SK-N-SH (cell line): ENCODE measurements around the gene ARHGAP26. TPM values are rescaled to one million over a fixed set of nuclear protein-coding genes. Genes with fewer than 3 reads are reported as not detected.

ENCODE experiments used
- CTCF ChIA-PET: fragments of 300-600, 350-600 bp; formaldehyde crosslinking; extraction: SDS; loops from one replicate; lab custom pipeline; 2021; lab: Yijun Ruan, JAX
- POLR2A ChIA-PET: fragments of 350-600 bp; sonication (Branson Sonifier 250); formaldehyde crosslinking; extraction: SDS; loops from one replicate; lab custom pipeline; 2020; ENCODE audit warnings: antibody characterized with exemption, inconsistent platforms; lab: Yijun Ruan, JAX
- DNase-seq: peaks from one replicate; pipeline ENCODE4 v3.0.0; 2012
- H2AFZ ChIP-seq: fragments of 200-600 bp; sonication (generic); 2 replicates; pipeline ENCODE4 v1.8.1; 2016; ENCODE audit warnings: antibody characterized with exemption, mild to moderate bottlenecking, low read depth
- H3F3A ChIP-seq: fragments of 200-600 bp; sonication (generic); replicated peaks from 2 replicates; pipeline ENCODE3; 2016; ENCODE audit warnings: antibody characterized with exemption, mild to moderate bottlenecking; ENCODE audit not compliant: insufficient read depth
- H3K27ac ChIP-seq, 2 experiments: fragments of 200-500 bp in 1 of 2; fragments of 200-600 bp in 1 of 2; sonication (Bioruptor generic) in 1 of 2; sonication (generic), shearing (Covaris generic) in 1 of 2; 2 replicates each; pipeline versions ENCODE4 v1.5.1 to v1.6.1; 2014 to 2016; ENCODE audit warnings: low read depth in 2 of 2, inconsistent platforms in 1 of 2, low read length in 1 of 2, mild to moderate bottlenecking in 1 of 2, mixed read lengths in 1 of 2
- H3K27me3 ChIP-seq: fragments of 200-600 bp; sonication (generic), shearing (Covaris generic); 2 replicates; pipeline ENCODE4 v1.6.1; 2016; ENCODE audit warnings: mixed run types; ENCODE audit not compliant: insufficient read depth
- H3K36me3 ChIP-seq, 2 experiments: fragments of 200-500 bp in 1 of 2; fragments of 200-600 bp in 1 of 2; sonication (Bioruptor generic) in 1 of 2; sonication (generic) in 1 of 2; replicated peaks in 1 of 2; 2 replicates each; pipeline versions ENCODE3 to v1.5.1; 2014 to 2016; ENCODE audit warnings: low read length in 1 of 2, mild to moderate bottlenecking in 1 of 2; ENCODE audit not compliant: insufficient read depth in 2 of 2, control insufficient read depth in 1 of 2
- H3K4me1 ChIP-seq, 2 experiments: fragments of 200-500 bp in 1 of 2; fragments of 200-600 bp in 1 of 2; sonication (Bioruptor generic) in 1 of 2; sonication (generic), shearing (Covaris generic) in 1 of 2; 2 replicates each; pipeline versions ENCODE4 v1.5.1 to v1.6.1; 2014 to 2016; ENCODE audit warnings: low read depth in 1 of 2, low read length in 1 of 2, mixed run types in 1 of 2; ENCODE audit not compliant: insufficient read depth in 2 of 2, control insufficient read depth in 1 of 2
- H3K4me2 ChIP-seq: fragments of 200-600 bp; sonication (generic), shearing (Covaris generic); 2 replicates; pipeline ENCODE4 v1.6.1; 2017; ENCODE audit warnings: mixed run types
- H3K4me3 ChIP-seq, 2 experiments: fragments of 200-500 bp in 1 of 2; fragments of 200-600 bp in 1 of 2; sonication (Bioruptor generic) in 1 of 2; sonication (generic), shearing (Covaris generic) in 1 of 2; 2 replicates each; pipeline versions ENCODE4 v1.5.1 to v1.8.1; 2014 to 2016; ENCODE audit warnings: low read depth in 2 of 2, inconsistent platforms in 1 of 2, low read length in 1 of 2, mild to moderate bottlenecking in 1 of 2, mixed read lengths in 1 of 2, moderate library complexity in 1 of 2
- H3K79me2 ChIP-seq: fragments of 200-600 bp; sonication (generic); 2 replicates; pipeline ENCODE4 v1.8.1; 2017; ENCODE audit warnings: mild to moderate bottlenecking; ENCODE audit not compliant: insufficient read depth
- H3K9ac ChIP-seq: fragments of 200-600 bp; sonication (generic); 2 replicates; pipeline ENCODE4 v1.6.1; 2017; ENCODE audit warnings: mixed run types
- H3K9me2 ChIP-seq: fragments of 200-600 bp; sonication (generic); 2 replicates; pipeline ENCODE4 v1.6.1; 2017; ENCODE audit warnings: mixed run types
- H3K9me3 ChIP-seq: fragments of 200-600 bp; sonication (generic); 2 replicates; pipeline ENCODE4 v1.6.1; 2017; ENCODE audit warnings: mixed run types, mild to moderate bottlenecking, moderate library complexity
- H4K20me1 ChIP-seq: fragments of 200-600 bp; sonication (generic); 2 replicates; pipeline ENCODE4 v1.6.1; 2017; ENCODE audit warnings: mild to moderate bottlenecking, mixed run types; ENCODE audit not compliant: insufficient read depth
- EP300 ChIP-seq, 2 experiments: IDR thresholded peaks; 2 replicates each; pipeline versions ENCODE4 v1.4.0 to v1.6.1; 2012; ENCODE audit warnings: borderline replicate concordance in 1 of 2, low read depth in 1 of 2, low read length in 1 of 2
- FOSL2 ChIP-seq: IDR thresholded peaks from 2 replicates; pipeline ENCODE4 v1.4.0; 2012; ENCODE audit warnings: low read depth, mild to moderate bottlenecking, moderate library complexity, borderline replicate concordance
- FOXM1 ChIP-seq: IDR thresholded peaks from 2 replicates; pipeline ENCODE4 v1.4.0; 2012; ENCODE audit warnings: low read depth, mild to moderate bottlenecking
- JUND ChIP-seq: IDR thresholded peaks from 2 replicates; pipeline ENCODE4 v1.4.0; 2012
- NFIC ChIP-seq: IDR thresholded peaks from 2 replicates; pipeline ENCODE4 v1.4.0; 2012; ENCODE audit warnings: borderline replicate concordance
- POLR2AphosphoS5 ChIP-seq: IDR thresholded peaks from 2 replicates; pipeline ENCODE4 v1.6.1; 2012; ENCODE audit warnings: low read depth, low read length
- RAD21 ChIP-seq: IDR thresholded peaks from 2 replicates; pipeline ENCODE4 v1.6.1; 2012; ENCODE audit warnings: mild to moderate bottlenecking, low read length
- RCOR1 ChIP-seq: fragments of 150-350 bp; IDR thresholded peaks from 2 replicates; pipeline ENCODE4 v1.6.1; 2017; ENCODE audit warnings: antibody characterized with exemption, low read length
- RXRA ChIP-seq: IDR thresholded peaks from 2 replicates; pipeline ENCODE4 v1.4.0; 2012; ENCODE audit warnings: low read depth, mild to moderate bottlenecking, borderline replicate concordance
- SIN3A ChIP-seq: IDR thresholded peaks from 2 replicates; pipeline ENCODE4 v1.6.1; 2012; ENCODE audit warnings: low read depth, mild to moderate bottlenecking, low read length, moderate library complexity, borderline replicate concordance
- SMC3 ChIP-seq: IDR thresholded peaks from 2 replicates; pipeline ENCODE4 v1.6.1; 2012; ENCODE audit warnings: low read depth, low read length, improper control_type of control experiment
- YY1 ChIP-seq: IDR thresholded peaks from 2 replicates; pipeline ENCODE4 v1.4.0; 2012; ENCODE audit warnings: low read depth, mild to moderate bottlenecking
- WGBS: methylation state at CpG from one replicate; pipeline ENCODE4 v1.1.6; 2017; ENCODE audit warnings: low lambda C conversion rate; 5-methylcytosine and 5-hydroxymethylcytosine counted together
- polyA plus RNA-seq, 3 experiments: library from polyadenylated mRNA; depleted of rRNA; stranded (reverse); fragments of >200 nt; gene quantifications; 2 replicates each; pipeline ENCODE4 v1.2.3, GENCODE V29; 2012
- TF ChIP-seq, protein P1 (sequence below): IDR thresholded peaks from 2 replicates; pipeline ENCODE4 v1.4.0; 2012; ENCODE audit warnings: low read depth, borderline replicate concordance
- TF ChIP-seq, protein P2 (sequence below): IDR thresholded peaks from 2 replicates; pipeline ENCODE4 v1.4.0; 2012; ENCODE audit warnings: low read depth
- TF ChIP-seq, protein P3 (sequence below): IDR thresholded peaks from 2 replicates; pipeline ENCODE4 v1.6.1; 2012; ENCODE audit warnings: mild to moderate bottlenecking, low read depth, low read length, moderate library complexity
- TF ChIP-seq, protein P4 (sequence below): fragments of 150-350 bp; IDR thresholded peaks from 2 replicates; pipeline ENCODE4 v1.6.1; 2016; ENCODE audit warnings: mild to moderate bottlenecking, low read depth, low read length
- TF ChIP-seq, protein P5 (sequence below): IDR thresholded peaks from 2 replicates; pipeline ENCODE4; 2012

ARHGAP26 gene
- polyA plus RNA-seq, 1 of the 3 experiments (the other 2 are of a cell fraction) = 6.1 TPM

DNA sequence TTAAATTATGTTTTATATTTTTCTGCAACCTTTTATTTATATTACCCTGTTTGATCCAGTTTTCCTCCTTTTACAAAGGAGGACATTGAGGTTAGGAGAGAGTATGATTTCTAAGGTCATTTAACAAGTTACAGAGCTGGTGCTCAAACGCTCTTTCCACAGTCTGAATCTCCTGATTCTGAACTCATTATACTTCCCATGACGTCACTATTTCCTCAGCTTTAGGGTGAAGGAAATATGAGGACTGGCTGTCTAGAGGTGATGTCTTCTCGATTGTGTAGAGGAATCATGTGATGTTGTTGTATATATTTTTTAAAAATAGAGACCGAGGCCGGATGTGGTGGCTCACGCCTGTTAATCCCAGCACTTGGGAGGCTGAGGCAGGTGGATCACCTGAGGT lies 140.0 kb downstream of the ARHGAP26 start:
- Histone ChIP-seq H4K20me1 (no peaks in the 10 kb centered on the region), H3F3A (no peaks in the 10 kb centered on the region), H3K9ac (no peak overlapping the region), H3K4me2 (no peak overlapping the region), H3K4me1 (peaks cover 0 to 8% of the 10 kb centered on the region in 2 experiments; a peak in 1 of 4 replicates), H2AFZ (no peak overlapping the region), H3K4me3 (no peak overlapping the region), H3K27ac (no peak overlapping the region), H3K27me3 (no peaks in the 10 kb centered on the region)
- CTCF ChIA-PET = interaction anchor here (1.0 to 6.3 kb wide), 7 partner anchors 11 to 211 kb away, joined by 3 to 31 read pairs (median 8); no protein-coding TSS in a partner anchor
- 96% methylated on average over 6 of the region's 6 CpGs for WGBS
- TF ChIP-seq RXRA (no peak), EP300 (IDR thresholded peaks at IDR 0.05; ENCODE audit: borderline replicate concordance in 1 of 2, low read depth in 1 of 2, low read length in 1 of 2) (no peak), NFIC (no peak), RAD21 (no peak)
- TF ChIP-seq, protein P1, sequence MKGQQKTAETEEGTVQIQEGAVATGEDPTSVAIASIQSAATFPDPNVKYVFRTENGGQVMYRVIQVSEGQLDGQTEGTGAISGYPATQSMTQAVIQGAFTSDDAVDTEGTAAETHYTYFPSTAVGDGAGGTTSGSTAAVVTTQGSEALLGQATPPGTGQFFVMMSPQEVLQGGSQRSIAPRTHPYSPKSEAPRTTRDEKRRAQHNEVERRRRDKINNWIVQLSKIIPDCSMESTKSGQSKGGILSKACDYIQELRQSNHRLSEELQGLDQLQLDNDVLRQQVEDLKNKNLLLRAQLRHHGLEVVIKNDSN = no peak
- TF ChIP-seq, protein P2, sequence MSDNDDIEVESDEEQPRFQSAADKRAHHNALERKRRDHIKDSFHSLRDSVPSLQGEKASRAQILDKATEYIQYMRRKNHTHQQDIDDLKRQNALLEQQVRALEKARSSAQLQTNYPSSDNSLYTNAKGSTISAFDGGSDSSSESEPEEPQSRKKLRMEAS = no peak
- TF ChIP-seq, protein P3, sequence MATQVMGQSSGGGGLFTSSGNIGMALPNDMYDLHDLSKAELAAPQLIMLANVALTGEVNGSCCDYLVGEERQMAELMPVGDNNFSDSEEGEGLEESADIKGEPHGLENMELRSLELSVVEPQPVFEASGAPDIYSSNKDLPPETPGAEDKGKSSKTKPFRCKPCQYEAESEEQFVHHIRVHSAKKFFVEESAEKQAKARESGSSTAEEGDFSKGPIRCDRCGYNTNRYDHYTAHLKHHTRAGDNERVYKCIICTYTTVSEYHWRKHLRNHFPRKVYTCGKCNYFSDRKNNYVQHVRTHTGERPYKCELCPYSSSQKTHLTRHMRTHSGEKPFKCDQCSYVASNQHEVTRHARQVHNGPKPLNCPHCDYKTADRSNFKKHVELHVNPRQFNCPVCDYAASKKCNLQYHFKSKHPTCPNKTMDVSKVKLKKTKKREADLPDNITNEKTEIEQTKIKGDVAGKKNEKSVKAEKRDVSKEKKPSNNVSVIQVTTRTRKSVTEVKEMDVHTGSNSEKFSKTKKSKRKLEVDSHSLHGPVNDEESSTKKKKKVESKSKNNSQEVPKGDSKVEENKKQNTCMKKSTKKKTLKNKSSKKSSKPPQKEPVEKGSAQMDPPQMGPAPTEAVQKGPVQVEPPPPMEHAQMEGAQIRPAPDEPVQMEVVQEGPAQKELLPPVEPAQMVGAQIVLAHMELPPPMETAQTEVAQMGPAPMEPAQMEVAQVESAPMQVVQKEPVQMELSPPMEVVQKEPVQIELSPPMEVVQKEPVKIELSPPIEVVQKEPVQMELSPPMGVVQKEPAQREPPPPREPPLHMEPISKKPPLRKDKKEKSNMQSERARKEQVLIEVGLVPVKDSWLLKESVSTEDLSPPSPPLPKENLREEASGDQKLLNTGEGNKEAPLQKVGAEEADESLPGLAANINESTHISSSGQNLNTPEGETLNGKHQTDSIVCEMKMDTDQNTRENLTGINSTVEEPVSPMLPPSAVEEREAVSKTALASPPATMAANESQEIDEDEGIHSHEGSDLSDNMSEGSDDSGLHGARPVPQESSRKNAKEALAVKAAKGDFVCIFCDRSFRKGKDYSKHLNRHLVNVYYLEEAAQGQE = no peak
- TF ChIP-seq, protein P4, sequence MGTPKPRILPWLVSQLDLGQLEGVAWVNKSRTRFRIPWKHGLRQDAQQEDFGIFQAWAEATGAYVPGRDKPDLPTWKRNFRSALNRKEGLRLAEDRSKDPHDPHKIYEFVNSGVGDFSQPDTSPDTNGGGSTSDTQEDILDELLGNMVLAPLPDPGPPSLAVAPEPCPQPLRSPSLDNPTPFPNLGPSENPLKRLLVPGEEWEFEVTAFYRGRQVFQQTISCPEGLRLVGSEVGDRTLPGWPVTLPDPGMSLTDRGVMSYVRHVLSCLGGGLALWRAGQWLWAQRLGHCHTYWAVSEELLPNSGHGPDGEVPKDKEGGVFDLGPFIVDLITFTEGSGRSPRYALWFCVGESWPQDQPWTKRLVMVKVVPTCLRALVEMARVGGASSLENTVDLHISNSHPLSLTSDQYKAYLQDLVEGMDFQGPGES = no peak
- TF ChIP-seq, all 33 proteins: peak for 0
- no peak for DNase-seq
- peaks cover 10 to 85% of the 10 kb centered on the region in 2 experiments for H3K36me3 ChIP-seq
- POLR2A ChIA-PET = no interaction called here
- no peaks in the 10 kb centered on the region for H3K9me3 ChIP-seq
- no peaks in the 10 kb centered on the region for H3K79me2 ChIP-seq
- no peaks in the 10 kb centered on the region for H3K9me2 ChIP-seq

DNA sequence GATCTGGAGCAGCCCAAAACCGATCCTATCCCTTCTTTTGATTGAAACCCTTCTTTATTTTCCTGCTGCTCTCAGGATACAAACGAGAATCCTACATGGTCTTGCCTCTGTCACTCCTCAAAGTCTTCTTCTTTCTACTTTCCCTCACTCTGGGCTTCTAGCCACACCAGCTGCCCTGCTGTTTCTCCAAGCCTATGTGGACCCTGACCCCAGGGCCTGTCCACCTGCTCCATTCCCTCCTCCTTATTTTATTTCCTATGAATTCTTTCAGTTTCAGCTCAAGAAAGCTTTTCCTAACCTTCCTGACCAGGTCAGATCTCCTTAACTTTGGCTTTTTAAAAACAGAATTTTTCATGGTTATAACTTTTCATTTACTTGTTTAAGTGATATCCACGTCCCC lies 141.0 kb downstream of the ARHGAP26 start:
- Histone ChIP-seq H3K9me2 (no peaks in the 10 kb centered on the region), H3K4me3 (no peak overlapping the region), H3K9ac (no peak overlapping the region), H2AFZ (no peak overlapping the region), H4K20me1 (no peaks in the 10 kb centered on the region), H3K79me2 (no peaks in the 10 kb centered on the region), H3K4me1 (peaks cover 0 to 8% of the 10 kb centered on the region in 2 experiments; a peak in 1 of 4 replicates), H3K4me2 (no peak overlapping the region), H3K36me3 (peaks cover 7 to 78% of the 10 kb centered on the region in 2 experiments), H3K27me3 (no peaks in the 10 kb centered on the region), H3F3A (peaks cover 4% of the 10 kb centered on the region), H3K27ac (no peak overlapping the region), H3K9me3 (no peaks in the 10 kb centered on the region)
- WGBS = 80% methylated on average over 3 of the region's 3 CpGs
- DNase-seq = no peak
- CTCF ChIA-PET = interaction anchor here (1.1 to 6.3 kb wide), 6 partner anchors 10 to 198 kb away, joined by 3 to 31 read pairs (median 9); no protein-coding TSS in a partner anchor
- POLR2A ChIA-PET = no interaction called here
- no peak for TF ChIP-seq EP300 (IDR thresholded peaks at IDR 0.05; ENCODE audit: borderline replicate concordance in 1 of 2, low read depth in 1 of 2, low read length in 1 of 2)
- TF ChIP-seq, protein P3 = no peak
- no peak for TF ChIP-seq RCOR1
- no peak for TF ChIP-seq FOSL2
- no peak for TF ChIP-seq POLR2AphosphoS5
- no peak for TF ChIP-seq JUND
- no peak for TF ChIP-seq YY1
- no peak for TF ChIP-seq FOXM1
- TF ChIP-seq, protein P5, sequence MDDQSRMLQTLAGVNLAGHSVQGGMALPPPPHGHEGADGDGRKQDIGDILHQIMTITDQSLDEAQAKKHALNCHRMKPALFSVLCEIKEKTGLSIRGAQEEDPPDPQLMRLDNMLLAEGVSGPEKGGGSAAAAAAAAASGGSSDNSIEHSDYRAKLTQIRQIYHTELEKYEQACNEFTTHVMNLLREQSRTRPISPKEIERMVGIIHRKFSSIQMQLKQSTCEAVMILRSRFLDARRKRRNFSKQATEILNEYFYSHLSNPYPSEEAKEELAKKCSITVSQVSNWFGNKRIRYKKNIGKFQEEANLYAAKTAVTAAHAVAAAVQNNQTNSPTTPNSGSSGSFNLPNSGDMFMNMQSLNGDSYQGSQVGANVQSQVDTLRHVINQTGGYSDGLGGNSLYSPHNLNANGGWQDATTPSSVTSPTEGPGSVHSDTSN = no peak
- no peak for TF ChIP-seq SMC3
- TF ChIP-seq SIN3A = no peak
